HEK293T (cell line): ENCODE results near the gene DHRSX.

Experiments
- FOXA1 ChIP-seq: fragments of 450-650 bp; IDR thresholded peaks from 2 replicates; pipeline ENCODE4 v1.6.1; 2016; ENCODE audit warnings: mild to moderate bottlenecking
- NFRKB ChIP-seq: fragments of 450-650 bp; IDR thresholded peaks from 2 replicates; pipeline ENCODE4 v1.6.1; 2016; ENCODE audit warnings: mild to moderate bottlenecking, moderate library complexity

DNA sequence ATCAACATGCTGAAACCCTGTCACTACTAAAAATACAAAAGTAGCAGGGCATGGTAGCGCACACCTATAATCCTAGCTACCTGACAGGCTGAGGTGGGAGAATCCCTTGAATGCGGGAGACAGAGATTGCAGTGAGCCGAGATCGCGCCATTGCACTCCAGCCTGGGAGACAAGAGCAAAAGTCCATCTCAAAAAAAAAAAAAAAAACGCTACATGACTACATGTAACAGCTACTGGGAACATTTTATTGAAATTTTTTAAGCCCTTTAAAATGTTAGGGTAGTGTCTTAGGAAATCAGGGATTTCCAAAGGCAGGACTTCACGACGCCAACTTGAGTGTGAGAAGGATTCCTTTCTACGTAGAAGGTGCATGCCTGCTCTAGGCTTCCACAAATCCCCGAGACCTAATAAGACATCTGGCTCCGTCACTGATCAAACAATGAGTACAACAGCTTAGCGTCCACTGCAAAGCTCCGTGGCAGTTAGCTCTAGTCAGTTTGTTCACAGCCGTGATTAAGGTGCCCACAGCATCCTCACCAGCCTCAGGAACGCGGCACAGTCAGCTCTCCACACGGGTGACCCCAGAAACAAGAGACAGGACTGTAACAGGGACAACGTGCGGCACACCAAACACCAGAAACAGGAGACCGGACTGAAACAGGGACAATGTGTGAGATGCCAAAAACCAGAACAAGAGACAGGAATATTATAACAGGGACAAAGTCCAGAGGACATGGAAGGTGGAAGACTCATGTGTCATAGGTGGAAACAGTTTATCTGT, 33.7 kb downstream of the DHRSX start:
- no peak for TF ChIP-seq NFRKB
- TF ChIP-seq FOXA1: no peak
